Muscle layer of duodenum (tissue), 2 donors: Measurements from ENCODE around the gene WBP1L.
"Not testable (repeated sequence)": the region's sequence is repeated elsewhere in the genome, so short reads cannot be mapped to it uniquely, and the experiment has no call there.

Source experiments
- H3K27ac ChIP-seq: one replicate; pipeline ENCODE4 v1.7.0; 2013; ENCODE audit warnings: mild to moderate bottlenecking, low read length
- H3K27me3 ChIP-seq: one replicate; pipeline ENCODE4 v1.7.0; 2013; ENCODE audit warnings: low read depth, mild to moderate bottlenecking, control low read depth, low read length
- H3K36me3 ChIP-seq, 2 donors: one replicate each; pipeline ENCODE4 v1.7.0; 2013; ENCODE audit warnings: low read length in 2 of 2, control low read depth in 1 of 2, mild to moderate bottlenecking in 1 of 2; ENCODE audit not compliant: insufficient read depth in 2 of 2, control insufficient read depth in 1 of 2
- H3K4me1 ChIP-seq, 2 donors: one replicate each; pipeline ENCODE4 v1.7.0; 2013; ENCODE audit warnings: low read length in 2 of 2, mild to moderate bottlenecking in 2 of 2, control low read depth in 1 of 2, moderate library complexity in 1 of 2; ENCODE audit not compliant: insufficient read depth in 2 of 2, control insufficient read depth in 1 of 2
- H3K4me3 ChIP-seq, 2 donors: one replicate each; pipeline ENCODE4 v1.7.0; 2013; ENCODE audit warnings: low read length in 2 of 2, low read depth in 1 of 2, mild to moderate bottlenecking in 1 of 2
- H3K9me3 ChIP-seq, 2 donors: one replicate each; pipeline ENCODE4 v1.7.0; 2013; ENCODE audit warnings: low read length in 2 of 2, control low read depth in 1 of 2, mild to moderate bottlenecking in 1 of 2; ENCODE audit not compliant: control insufficient read depth in 1 of 2
- donor health status: healthy.

WBP1L gene

DNA sequence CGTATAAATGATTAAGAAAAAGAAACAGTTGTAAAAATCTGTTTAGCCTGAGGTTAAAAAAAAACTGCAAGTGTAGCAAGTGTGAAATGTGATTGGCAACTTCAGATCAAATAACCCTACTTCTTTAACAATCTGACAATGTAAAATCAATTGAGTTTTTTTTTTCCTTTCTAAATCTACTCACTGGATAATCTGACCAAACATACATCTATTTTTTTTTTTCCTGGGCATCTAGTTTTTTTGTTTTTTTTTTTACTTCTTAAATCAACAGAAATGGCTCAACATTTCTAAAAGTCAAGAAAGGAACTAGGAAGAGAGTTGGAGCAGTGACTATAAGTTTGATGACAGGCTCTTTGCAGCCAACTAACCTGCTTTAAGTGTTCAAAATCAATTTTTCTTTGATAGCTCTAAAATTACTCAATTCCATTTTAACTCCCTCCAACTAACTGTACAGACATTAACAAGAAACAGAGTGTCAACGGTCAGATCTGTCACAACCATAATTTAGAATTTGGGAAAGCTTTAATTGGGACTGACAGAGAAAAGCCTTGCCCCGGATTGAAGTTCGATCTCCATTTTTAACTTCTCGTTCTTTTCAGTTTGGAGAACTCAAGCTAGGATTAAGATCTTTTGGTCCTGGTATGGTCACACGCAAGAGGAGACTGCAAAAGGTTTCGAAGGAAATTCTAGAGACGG lies 30.8 kb upstream of the WBP1L start:
- H3K9me3 ChIP-seq, result no peaks in the 10 kb centered on the region
- H3K4me1 ChIP-seq, result peaks cover 0 to 21% of the 10 kb centered on the region in 2 donors
- peak overlapping the region; percentile 53 for H3K27ac ChIP-seq
- H3K27me3 ChIP-seq, result no peaks in the 10 kb centered on the region
- H3K36me3 ChIP-seq, result no peaks in the 10 kb centered on the region
- H3K4me3 ChIP-seq, result peak overlapping the region; percentile 83 to 96

GRCh38 chr10:102713539-102713813 lies 30.3 kb upstream of the WBP1L start:
- H3K9me3 ChIP-seq, result no peaks in the 10 kb centered on the region
- H3K36me3 ChIP-seq, result no peaks in the 10 kb centered on the region
- peak overlapping the region; percentile 83 to 96 for H3K4me3 ChIP-seq
- H3K4me1 ChIP-seq, result peaks cover 0 to 25% of the 10 kb centered on the region in 2 donors
- no peaks in the 10 kb centered on the region for H3K27me3 ChIP-seq
- H3K27ac ChIP-seq, result peak overlapping the region; percentile 53

GRCh38 chr10:102713814-102714620 lies 29.7 kb upstream of the WBP1L start, which contains the start of gene ARL3:
ARL3 (minus strand) TSS chr10:102714397; CDS start chr10:102714275, 122 bp downstream.
- Histone ChIP-seq H3K4me3 (peak within 1 kb of the TSS; percentile 83 to 96), H3K36me3 (no peaks in the 10 kb centered on the region), H3K27me3 (no peaks in the 10 kb centered on the region), H3K4me1 (peaks cover 0 to 25% of the 10 kb centered on the region in 2 donors), H3K9me3 (no peaks in the 10 kb centered on the region), H3K27ac (peak within 1 kb of the TSS; percentile 53)

- peaks cover 0 to 25% of the 10 kb centered on the region in 2 donors for H3K4me1 ChIP-seq
- no peaks in the 10 kb centered on the region for H3K27me3 ChIP-seq
- H3K36me3 ChIP-seq, result no peaks in the 10 kb centered on the region
- peak within 1 kb of the TSS; percentile 83 to 96 for H3K4me3 ChIP-seq
- peak within 1 kb of the TSS; percentile 53 for H3K27ac ChIP-seq
- no peaks in the 10 kb centered on the region for H3K9me3 ChIP-seq
Measured at GRCh38 chr10:102714621-102715455, 28.9 kb upstream of the WBP1L start, which contains the start of gene SFXN2. SFXN2 (plus strand) TSS chr10:102714636; CDS start chr10:102726637, 12,001 bp downstream.

DNA sequence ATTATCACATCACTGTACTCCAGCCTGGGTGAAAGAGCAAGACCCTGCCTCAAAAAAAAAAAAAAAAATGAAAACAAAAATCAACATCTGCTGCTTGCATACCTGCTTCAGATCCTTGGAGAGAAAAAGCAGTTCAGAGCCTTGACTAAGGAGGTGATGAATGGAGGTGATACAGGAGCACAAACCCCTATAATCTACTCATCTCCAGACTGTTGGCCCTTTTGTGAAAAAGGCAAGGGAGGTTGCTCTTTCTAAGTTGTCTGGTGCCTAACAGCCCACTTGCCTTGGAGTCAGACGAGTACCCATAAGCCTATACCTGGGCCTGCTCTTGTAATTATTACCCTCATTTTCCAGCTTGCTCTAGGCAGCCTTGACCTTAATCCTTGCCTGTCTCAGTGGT lies 27.9 kb upstream of the WBP1L start:
- Histone ChIP-seq H3K9me3 (no peaks in the 10 kb centered on the region), H3K4me3 (no peak overlapping the region), H3K36me3 (no peaks in the 10 kb centered on the region), H3K27ac (no peak overlapping the region), H3K27me3 (no peaks in the 10 kb centered on the region), H3K4me1 (peaks cover 0 to 25% of the 10 kb centered on the region in 2 donors)

- H3K4me3 ChIP-seq, H3K36me3 ChIP-seq, H3K27ac ChIP-seq, H3K9me3 ChIP-seq, H3K27me3 ChIP-seq: not testable (repeated sequence)
- peaks cover 0 to 25% of the 10 kb centered on the region in 2 donors for H3K4me1 ChIP-seq
Measured at GRCh38 chr10:102716900-102717565, 26.7 kb upstream of the WBP1L start.

- Histone ChIP-seq H3K4me1 (peaks cover 0 to 21% of the 10 kb centered on the region in 2 donors), H3K27me3 (no peaks in the 10 kb centered on the region), H3K36me3 (no peaks in the 10 kb centered on the region), H3K4me3 (no peak overlapping the region), H3K9me3 (no peaks in the 10 kb centered on the region), H3K27ac (no peak overlapping the region)
Measured at GRCh38 chr10:102718220-102718619, 25.5 kb upstream of the WBP1L start.

DNA sequence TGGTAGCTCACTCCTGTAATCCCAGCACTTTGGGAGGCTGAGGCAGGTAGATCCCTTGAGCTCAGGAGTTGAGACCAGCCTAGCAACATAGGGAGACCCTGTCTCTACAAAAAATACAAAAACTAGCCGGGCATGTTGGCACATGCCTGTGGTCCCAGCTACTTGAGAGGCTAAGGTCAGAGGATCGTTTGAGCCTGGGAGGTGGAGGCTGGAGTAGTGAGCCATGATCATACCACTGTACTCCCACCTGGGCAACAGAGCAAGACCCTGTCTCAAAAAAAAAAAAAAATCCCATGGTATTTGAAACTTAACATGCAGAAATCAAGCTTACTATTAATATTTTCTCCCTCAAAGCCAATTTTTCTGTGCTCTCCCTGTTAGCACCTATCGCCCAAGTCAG lies 23.4 kb upstream of the WBP1L start:
- H3K4me1 ChIP-seq, result peaks cover 0 to 9% of the 10 kb centered on the region in 2 donors
- H3K36me3 ChIP-seq, result no peaks in the 10 kb centered on the region
- H3K27ac ChIP-seq, result no peak overlapping the region
- H3K9me3 ChIP-seq, result no peaks in the 10 kb centered on the region
- no peaks in the 10 kb centered on the region for H3K27me3 ChIP-seq
- no peak overlapping the region for H3K4me3 ChIP-seq

- Histone ChIP-seq H3K4me3 (no peak overlapping the region), H3K27me3 (no peaks in the 10 kb centered on the region), H3K36me3 (no peaks in the 10 kb centered on the region), H3K4me1 (peaks cover 0 to 9% of the 10 kb centered on the region in 2 donors), H3K27ac (no peak overlapping the region), H3K9me3 (no peaks in the 10 kb centered on the region)
Measured at GRCh38 chr10:102720775-102721301, 22.9 kb upstream of the WBP1L start.

DNA sequence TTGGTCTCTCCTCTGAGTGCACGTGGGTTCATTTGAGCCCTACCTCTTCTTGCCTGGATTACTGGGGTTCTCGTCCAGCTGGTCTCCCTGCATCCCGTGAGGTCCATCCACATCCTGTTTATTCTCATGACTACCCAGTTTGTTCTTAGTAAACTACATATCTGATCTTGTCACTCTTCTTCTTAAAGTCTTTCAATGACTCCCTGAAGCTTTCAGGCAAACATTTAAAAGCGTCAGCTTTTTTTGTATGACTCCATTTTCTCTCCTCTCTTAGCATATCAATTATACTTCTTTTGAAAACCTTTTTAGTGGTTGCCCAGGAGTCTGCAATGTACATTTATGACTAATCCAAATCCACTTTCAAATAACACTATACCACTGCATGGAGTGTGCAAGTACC lies 21.8 kb upstream of the WBP1L start:
- no peaks in the 10 kb centered on the region for H3K9me3 ChIP-seq
- H3K36me3 ChIP-seq, result no peaks in the 10 kb centered on the region
- H3K4me3 ChIP-seq, result no peak overlapping the region
- H3K27me3 ChIP-seq, result no peaks in the 10 kb centered on the region
- H3K4me1 ChIP-seq, result peaks cover 0 to 9% of the 10 kb centered on the region in 2 donors
- no peak overlapping the region for H3K27ac ChIP-seq
